ENCODE measurements around the gene ADRB1.

Gene ADRB1

GRCh38 chr10:114068054-114068707, 24.5 kb downstream of the ADRB1 start:
- no peak for TF ChIP-seq CTCF (IDR thresholded peaks at IDR 0.05; ENCODE audit: low read depth, low read length)
- no peak overlapping the region for H3K4me3 ChIP-seq (ENCODE audit: low read depth, low read length)

DNA sequence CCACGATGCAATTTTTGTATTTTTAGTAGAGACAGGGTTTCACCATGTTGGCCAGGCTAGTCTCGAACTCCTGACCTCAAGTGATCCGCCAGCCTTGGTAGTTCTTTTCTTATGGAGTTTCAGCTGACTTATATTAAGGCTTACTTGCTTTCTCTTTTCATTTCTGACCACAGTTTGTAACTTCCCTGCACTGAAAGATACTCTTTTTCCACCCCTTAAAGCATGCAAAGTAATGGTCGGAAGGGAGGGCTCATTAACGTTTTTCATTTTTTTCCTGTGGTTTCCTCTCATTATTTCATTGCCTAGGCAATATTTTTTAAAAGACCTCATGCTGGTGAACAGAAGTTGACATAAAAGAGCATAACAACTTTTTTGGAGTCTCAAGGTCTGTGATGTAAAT, 27.0 kb downstream of the ADRB1 start:
- no peak overlapping the region for H3K4me3 ChIP-seq (ENCODE audit: low read depth, low read length)
- no peak for TF ChIP-seq CTCF (IDR thresholded peaks at IDR 0.05; ENCODE audit: low read depth, low read length)

DNA sequence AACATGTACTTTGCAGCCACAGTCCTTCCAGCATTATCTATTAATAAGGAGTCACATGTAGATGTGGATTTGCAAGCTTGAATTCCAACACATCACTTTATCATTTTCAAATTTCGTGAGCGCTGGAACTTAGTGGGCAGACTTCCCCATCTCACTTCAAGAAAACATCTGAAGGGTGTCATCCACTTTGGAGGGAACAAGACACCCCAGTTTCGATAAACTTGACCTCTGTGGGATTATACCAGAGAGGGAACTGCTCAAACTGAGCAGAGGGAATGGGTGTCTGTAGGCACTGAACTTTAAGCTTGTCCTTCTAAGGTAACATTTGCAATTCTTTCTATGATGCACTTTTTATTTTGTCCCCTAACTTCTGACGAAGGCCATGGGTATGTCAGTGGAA, 27.5 kb downstream of the ADRB1 start:
- TF ChIP-seq CTCF (IDR thresholded peaks at IDR 0.05; ENCODE audit: low read depth, low read length) = no peak
- H3K4me3 ChIP-seq (ENCODE audit: low read depth, low read length) = no peak overlapping the region

DNA sequence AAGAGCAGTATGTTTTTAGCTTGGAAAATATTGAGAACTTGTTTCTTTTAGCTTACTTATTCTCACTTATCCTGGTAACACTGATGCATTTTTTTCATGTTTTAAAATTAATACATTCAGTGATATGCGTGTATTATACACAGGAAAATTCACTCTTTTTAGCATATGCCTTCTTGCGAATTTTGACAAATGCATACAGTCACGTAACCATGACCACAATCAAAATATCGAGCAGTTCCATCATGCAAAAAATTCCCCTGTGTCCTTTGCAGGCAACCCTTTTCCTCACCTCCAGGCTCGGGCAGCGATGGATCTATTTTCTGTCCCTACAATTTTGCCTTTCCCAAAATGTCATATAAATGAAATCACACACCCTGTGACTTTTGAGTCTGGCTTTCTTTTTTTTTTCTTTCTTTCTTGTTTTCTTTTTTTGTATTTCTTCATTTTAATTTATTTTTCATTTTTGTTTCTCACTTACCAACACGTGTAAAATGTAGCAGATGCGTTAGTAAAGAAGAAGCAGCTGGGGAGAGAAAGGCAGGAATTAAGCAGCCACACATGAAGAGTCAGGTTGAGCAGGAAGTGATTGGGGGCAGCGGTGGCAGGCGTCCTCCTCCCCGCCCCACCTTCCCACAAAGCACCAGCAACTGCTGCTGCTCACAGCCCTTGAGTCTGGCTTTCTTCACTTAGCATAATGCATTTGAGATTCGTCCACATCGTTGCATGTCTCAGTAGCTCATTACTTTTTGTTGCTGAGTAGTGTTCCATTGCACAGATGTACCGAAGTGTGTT, 29.9 kb downstream of the ADRB1 start:
- no peak overlapping the region for H3K4me3 ChIP-seq (ENCODE audit: low read depth, low read length)

GRCh38 chr10:114075093-114075492, 31.4 kb downstream of the ADRB1 start:
- no peak overlapping the region for H3K4me3 ChIP-seq (ENCODE audit: low read depth, low read length)

More for the DNA sequence above, 29.9 kb downstream of the ADRB1 start:
- no peak for TF ChIP-seq CTCF (IDR thresholded peaks at IDR 0.05; ENCODE audit: low read depth, low read length)

GRCh38 chr10:114077347-114077746, 33.7 kb downstream of the ADRB1 start:
- no peak overlapping the region for H3K4me3 ChIP-seq (ENCODE audit: low read depth, low read length)
- no peak for TF ChIP-seq CTCF (IDR thresholded peaks at IDR 0.05; ENCODE audit: low read depth, low read length)

More at GRCh38 chr10:114075093-114075492, 31.4 kb downstream of the ADRB1 start:
- TF ChIP-seq CTCF (IDR thresholded peaks at IDR 0.05; ENCODE audit: low read depth, low read length) = no peak

GRCh38 chr10:114077815-114078219, 34.2 kb downstream of the ADRB1 start:
- H3K4me3 ChIP-seq (ENCODE audit: low read depth, low read length) = no peak overlapping the region
- no peak for TF ChIP-seq CTCF (IDR thresholded peaks at IDR 0.05; ENCODE audit: low read depth, low read length)
